Ovary (tissue), 3 donors: ENCODE data around the gene CYB5R4.

ENCODE experiments used
- EP300 ChIP-seq: sonication (generic); formaldehyde crosslinking; IDR thresholded peaks from one replicate; pipeline ENCODE4 v1.6.1; 2017; ENCODE audit warnings: antibody characterized with exemption
- POLR2A ChIP-seq: fragments of 450-650 bp; IDR thresholded peaks from one replicate; pipeline ENCODE4 v1.6.1; 2017; ENCODE audit warnings: antibody characterized with exemption, mild to moderate bottlenecking, moderate library complexity
- TF ChIP-seq, protein P1 (sequence below), 3 donors: fragments of 450-650 bp in 2 of 3; fragments of 200-600 bp in 1 of 3; IDR thresholded peaks; one replicate each; pipeline versions ENCODE4 v1.5.1 to v1.8.0; 2016 to 2022; ENCODE audit warnings: antibody characterized with exemption in 3 of 3, mild to moderate bottlenecking in 1 of 3
- donor health status: DM: no; HTN: no; CAD: no.

GRCh38 chr6:83978324-83978734 is 118.8 kb downstream of the CYB5R4 start:
- TF ChIP-seq, protein P1, sequence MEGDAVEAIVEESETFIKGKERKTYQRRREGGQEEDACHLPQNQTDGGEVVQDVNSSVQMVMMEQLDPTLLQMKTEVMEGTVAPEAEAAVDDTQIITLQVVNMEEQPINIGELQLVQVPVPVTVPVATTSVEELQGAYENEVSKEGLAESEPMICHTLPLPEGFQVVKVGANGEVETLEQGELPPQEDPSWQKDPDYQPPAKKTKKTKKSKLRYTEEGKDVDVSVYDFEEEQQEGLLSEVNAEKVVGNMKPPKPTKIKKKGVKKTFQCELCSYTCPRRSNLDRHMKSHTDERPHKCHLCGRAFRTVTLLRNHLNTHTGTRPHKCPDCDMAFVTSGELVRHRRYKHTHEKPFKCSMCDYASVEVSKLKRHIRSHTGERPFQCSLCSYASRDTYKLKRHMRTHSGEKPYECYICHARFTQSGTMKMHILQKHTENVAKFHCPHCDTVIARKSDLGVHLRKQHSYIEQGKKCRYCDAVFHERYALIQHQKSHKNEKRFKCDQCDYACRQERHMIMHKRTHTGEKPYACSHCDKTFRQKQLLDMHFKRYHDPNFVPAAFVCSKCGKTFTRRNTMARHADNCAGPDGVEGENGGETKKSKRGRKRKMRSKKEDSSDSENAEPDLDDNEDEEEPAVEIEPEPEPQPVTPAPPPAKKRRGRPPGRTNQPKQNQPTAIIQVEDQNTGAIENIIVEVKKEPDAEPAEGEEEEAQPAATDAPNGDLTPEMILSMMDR (IDR thresholded peaks at IDR 0.05) = no peak
- TF ChIP-seq POLR2A (no peak), EP300 (no peak)
